ENCODE measurements around the gene DNAH7.

- TF ChIP-seq CTCF (IDR thresholded peaks at IDR 0.05 in 4 of 5, conservative IDR thresholded peaks at IDR 0.05 in 1 of 5): no peak
- no peak for TF ChIP-seq POLR2A (IDR thresholded peaks at IDR 0.05)
These were observed 255.2 kb downstream of the DNAH7 start for GRCh38 chr2:195813421-195813820.

Data from gastrocnemius medialis (tissue), 4 donors.